ENCODE results near the gene TMEM131L. TPM values are rescaled to one million over a fixed set of nuclear protein-coding genes. Genes with fewer than 3 reads are reported as not detected.

TMEM131L gene
- total RNA-seq, 2 donors from 2014 or later = 22.2 to 25.6 TPM

DNA sequence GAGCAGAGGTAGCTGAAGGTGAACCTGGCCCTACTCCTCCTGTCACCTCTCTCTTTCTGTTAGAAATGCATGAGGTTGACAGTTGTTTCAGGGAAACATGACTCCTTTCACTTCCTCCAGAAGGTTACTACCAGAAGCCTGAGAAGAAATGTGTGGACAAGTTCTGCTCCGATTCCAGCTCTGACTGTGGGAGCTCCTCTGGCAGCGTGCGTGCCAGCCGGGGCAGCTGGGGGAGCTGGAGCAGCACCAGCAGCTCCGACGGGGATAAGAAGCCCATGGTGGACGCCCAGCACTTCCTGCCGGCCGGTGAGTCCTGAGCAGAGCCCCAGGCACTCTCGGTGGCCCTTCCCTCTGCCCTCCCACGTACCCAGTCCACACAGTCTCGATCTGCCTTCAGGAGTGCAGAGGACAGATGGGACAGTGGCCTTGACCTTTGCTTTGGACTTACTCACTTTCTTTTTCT, 156.6 kb downstream of the TMEM131L start:
- Histone ChIP-seq H3K9me3 (no peaks in the 10 kb centered on the region), H3K4me3 (peak overlapping the region; percentile 4), H3K36me3 (peaks cover 22% of the 10 kb centered on the region), H3K27ac (no peak overlapping the region), H3K27me3 (replicated peaks; ENCODE audit: insufficient read depth) (no peaks in the 10 kb centered on the region), H3K4me1 (ENCODE audit: control insufficient read depth in 1 of 2, low read depth in 2 of 2) (peaks cover 0 to 8% of the 10 kb centered on the region in 2 donors)
- DNase-seq (ENCODE audit: low spot score) (no peak), ATAC-seq (ENCODE audit: insufficient number of reproducible peaks, low FRiP score, low read depth) (no peak)
- TF ChIP-seq, protein P1, sequence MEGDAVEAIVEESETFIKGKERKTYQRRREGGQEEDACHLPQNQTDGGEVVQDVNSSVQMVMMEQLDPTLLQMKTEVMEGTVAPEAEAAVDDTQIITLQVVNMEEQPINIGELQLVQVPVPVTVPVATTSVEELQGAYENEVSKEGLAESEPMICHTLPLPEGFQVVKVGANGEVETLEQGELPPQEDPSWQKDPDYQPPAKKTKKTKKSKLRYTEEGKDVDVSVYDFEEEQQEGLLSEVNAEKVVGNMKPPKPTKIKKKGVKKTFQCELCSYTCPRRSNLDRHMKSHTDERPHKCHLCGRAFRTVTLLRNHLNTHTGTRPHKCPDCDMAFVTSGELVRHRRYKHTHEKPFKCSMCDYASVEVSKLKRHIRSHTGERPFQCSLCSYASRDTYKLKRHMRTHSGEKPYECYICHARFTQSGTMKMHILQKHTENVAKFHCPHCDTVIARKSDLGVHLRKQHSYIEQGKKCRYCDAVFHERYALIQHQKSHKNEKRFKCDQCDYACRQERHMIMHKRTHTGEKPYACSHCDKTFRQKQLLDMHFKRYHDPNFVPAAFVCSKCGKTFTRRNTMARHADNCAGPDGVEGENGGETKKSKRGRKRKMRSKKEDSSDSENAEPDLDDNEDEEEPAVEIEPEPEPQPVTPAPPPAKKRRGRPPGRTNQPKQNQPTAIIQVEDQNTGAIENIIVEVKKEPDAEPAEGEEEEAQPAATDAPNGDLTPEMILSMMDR (IDR thresholded peaks at IDR 0.05) = no peak

DNA sequence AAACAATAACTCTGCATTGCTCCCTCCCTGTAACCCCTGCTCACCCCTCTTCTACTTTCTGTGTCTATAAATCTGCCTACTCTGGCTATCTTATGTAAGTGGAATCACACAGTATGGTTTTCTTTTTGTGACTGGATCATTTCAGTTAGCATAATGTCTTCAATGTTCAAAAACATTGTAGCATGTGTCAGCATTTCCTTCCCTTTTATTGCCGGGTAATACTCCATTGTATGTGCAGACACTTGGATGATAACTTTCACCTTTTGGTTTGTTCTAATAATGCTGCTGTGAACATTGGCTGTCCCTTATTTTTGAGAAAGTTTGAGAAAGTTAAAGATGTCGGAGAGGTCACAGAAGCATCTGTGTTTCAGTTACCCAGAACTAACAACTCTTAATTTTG, 157.3 kb downstream of the TMEM131L start:
- peaks cover 25% of the 10 kb centered on the region for H3K36me3 ChIP-seq
- H3K27ac ChIP-seq = no peak overlapping the region
- no peak for ATAC-seq (ENCODE audit: insufficient number of reproducible peaks, low FRiP score, low read depth)
- no peaks in the 10 kb centered on the region for H3K9me3 ChIP-seq
- H3K27me3 ChIP-seq (replicated peaks; ENCODE audit: insufficient read depth) = no peaks in the 10 kb centered on the region
- H3K4me3 ChIP-seq = no peak overlapping the region
- TF ChIP-seq, protein P1 (IDR thresholded peaks at IDR 0.05) = no peak
- DNase-seq (ENCODE audit: low spot score) = no peak
- peaks cover 0 to 8% of the 10 kb centered on the region in 2 donors for H3K4me1 ChIP-seq (ENCODE audit: control insufficient read depth in 1 of 2, low read depth in 2 of 2)

DNA sequence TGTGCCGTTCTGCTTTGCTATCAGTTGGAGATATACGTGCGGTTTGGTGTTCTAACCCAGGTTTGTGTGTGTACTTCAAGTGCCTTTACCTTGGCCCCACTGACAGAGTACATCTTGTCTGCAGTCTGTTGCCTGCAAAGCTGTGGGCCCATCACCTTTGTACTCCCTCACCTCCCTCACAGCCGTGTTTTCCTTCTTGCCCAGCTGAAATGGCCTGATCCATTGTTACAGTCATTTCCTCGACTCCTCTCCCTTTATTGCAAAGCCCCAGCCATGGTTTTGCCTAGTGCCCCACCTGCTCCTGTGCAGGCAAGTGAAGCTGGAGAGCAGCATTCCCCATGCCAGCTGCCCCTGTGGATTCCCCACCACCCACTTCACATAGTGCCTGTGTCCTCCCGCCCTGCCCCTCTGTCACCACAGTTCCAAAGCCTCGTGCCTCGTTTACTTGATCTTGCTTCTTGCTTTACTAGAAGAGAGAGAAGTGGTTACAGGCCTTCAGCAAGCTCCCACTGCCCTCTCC, 162.7 kb downstream of the TMEM131L start:
- no peak for ATAC-seq (ENCODE audit: insufficient number of reproducible peaks, low FRiP score, low read depth)

DNA sequence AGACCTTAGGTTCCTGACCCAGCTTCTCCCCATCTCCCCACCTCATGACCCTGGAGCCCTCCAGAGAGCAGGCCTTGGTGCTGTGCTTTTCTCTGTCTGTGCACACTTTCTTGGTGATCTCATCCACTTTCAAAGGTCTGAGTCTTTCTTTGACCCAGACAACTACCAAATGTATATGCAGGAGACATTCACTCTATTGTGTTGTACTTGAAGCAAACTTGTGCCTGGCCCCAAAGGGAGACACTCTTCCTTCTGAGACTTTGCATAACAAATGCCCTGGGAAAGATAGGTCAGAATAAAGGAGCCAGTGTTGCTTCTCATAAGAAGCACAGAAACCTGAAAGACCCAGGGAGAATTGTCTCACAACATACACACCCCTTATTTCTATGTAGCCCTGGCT, 163.6 kb downstream of the TMEM131L start:
- H3K4me1 ChIP-seq (ENCODE audit: control insufficient read depth in 1 of 2, low read depth in 2 of 2) = no peaks in the 10 kb centered on the region
- H3K4me3 ChIP-seq = no peak overlapping the region
- TF ChIP-seq, protein P1 (IDR thresholded peaks at IDR 0.05) = no peak
- H3K27ac ChIP-seq = no peak overlapping the region
- DNase-seq (ENCODE audit: low spot score) (no peak), ATAC-seq (ENCODE audit: insufficient number of reproducible peaks, low FRiP score, low read depth) (no peak)
- H3K36me3 ChIP-seq = peaks cover 57% of the 10 kb centered on the region
- H3K27me3 ChIP-seq (replicated peaks; ENCODE audit: insufficient read depth) = no peaks in the 10 kb centered on the region
- no peaks in the 10 kb centered on the region for H3K9me3 ChIP-seq

More for the DNA sequence above, 162.7 kb downstream of the TMEM131L start:
- Histone ChIP-seq H3K27ac (no peak overlapping the region), H3K4me1 (ENCODE audit: control insufficient read depth in 1 of 2, low read depth in 2 of 2) (no peaks in the 10 kb centered on the region), H3K27me3 (replicated peaks; ENCODE audit: insufficient read depth) (no peaks in the 10 kb centered on the region), H3K9me3 (no peaks in the 10 kb centered on the region), H3K4me3 (no peak overlapping the region), H3K36me3 (peaks cover 56% of the 10 kb centered on the region)
- TF ChIP-seq, protein P1 (IDR thresholded peaks at IDR 0.05) = no peak
- no peak for DNase-seq (ENCODE audit: low spot score)

DNA sequence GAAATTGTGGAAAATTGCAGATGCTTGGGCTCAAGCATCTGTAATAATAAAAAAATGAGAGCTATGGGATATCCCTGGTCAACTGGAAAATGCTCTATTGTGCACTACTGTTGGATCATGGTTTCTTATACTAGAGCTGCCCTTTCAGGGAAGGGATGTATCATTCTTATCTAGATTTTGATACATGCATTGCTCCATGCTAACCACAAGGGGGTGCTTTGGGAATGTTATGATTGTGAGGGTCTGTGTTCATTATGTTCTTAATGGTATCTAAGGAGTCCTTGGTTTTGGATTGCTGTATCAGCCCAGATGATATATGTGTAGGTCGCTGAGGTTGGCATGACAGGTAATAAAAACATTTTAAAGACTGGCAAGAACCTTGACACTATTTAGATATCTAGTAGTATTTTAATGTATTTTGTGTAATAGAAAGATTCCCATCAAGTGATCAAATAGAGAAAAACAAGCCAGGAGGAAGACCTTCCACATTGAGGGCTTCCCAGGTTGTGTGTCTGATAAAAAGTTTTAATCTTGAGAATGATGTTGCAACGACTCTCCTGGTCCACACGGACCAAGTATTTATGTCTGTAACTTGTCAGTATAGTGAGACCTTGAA, 168.7 kb downstream of the TMEM131L start:
- Histone ChIP-seq H3K4me1 (ENCODE audit: control insufficient read depth in 1 of 2, low read depth in 2 of 2) (no peaks in the 10 kb centered on the region), H3K4me3 (no peak overlapping the region), H3K36me3 (peaks cover 45% of the 10 kb centered on the region), H3K27me3 (replicated peaks; ENCODE audit: insufficient read depth) (no peaks in the 10 kb centered on the region), H3K27ac (no peak overlapping the region), H3K9me3 (no peaks in the 10 kb centered on the region)
- ATAC-seq (ENCODE audit: insufficient number of reproducible peaks, low FRiP score, low read depth) (peak; percentile 70), DNase-seq (ENCODE audit: low spot score) (no peak)
- TF ChIP-seq, protein P1 (IDR thresholded peaks at IDR 0.05) = peak; percentile 78

All from thoracic aorta (tissue), 2 donors.